Suprapubic skin (tissue), 4 donors: ENCODE measurements around the gene RAI2.

Source experiments
- POLR2A ChIP-seq, 2 donors: fragments of 450-650 bp; IDR thresholded peaks; one replicate each; pipeline ENCODE4 v1.6.1; 2017; ENCODE audit warnings: antibody characterized with exemption in 2 of 2, mild to moderate bottlenecking in 2 of 2, moderate library complexity in 2 of 2
- POLR2AphosphoS5 ChIP-seq, 3 donors: sonication (generic); formaldehyde crosslinking; IDR thresholded peaks; one replicate each; pipeline ENCODE4 v1.6.1; 2017; ENCODE audit warnings: antibody characterized with exemption in 3 of 3
- TF ChIP-seq, protein P1 (sequence below), 2 donors: fragments of 200-600 bp in 1 of 2; fragments of 450-650 bp in 1 of 2; sonication (generic) in 1 of 2; IDR thresholded peaks; one replicate each; pipeline ENCODE4 v1.5.1; 2016 to 2019; ENCODE audit warnings: antibody characterized with exemption in 2 of 2, mild to moderate bottlenecking in 1 of 2, moderate library complexity in 1 of 2

DNA sequence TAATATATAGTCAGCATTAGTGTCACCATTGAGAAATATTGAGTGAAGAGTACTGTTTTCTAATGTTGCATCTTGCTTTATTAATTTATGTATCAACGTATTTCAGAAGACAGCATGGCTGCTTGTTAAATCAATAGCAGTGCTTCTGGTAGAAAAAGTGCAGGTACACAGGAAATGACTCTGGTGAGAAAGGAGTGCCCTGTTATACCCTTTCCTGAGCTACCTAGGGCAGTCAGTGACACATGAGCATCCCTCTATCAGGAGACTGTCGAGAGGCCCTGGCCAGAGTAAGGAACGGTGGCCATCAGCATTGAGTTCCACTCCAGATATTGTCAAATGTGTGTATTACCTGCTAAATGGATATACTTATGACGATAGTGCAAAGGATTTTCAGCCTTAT is 81.7 kb downstream of the RAI2 start:
- TF ChIP-seq, protein P1, sequence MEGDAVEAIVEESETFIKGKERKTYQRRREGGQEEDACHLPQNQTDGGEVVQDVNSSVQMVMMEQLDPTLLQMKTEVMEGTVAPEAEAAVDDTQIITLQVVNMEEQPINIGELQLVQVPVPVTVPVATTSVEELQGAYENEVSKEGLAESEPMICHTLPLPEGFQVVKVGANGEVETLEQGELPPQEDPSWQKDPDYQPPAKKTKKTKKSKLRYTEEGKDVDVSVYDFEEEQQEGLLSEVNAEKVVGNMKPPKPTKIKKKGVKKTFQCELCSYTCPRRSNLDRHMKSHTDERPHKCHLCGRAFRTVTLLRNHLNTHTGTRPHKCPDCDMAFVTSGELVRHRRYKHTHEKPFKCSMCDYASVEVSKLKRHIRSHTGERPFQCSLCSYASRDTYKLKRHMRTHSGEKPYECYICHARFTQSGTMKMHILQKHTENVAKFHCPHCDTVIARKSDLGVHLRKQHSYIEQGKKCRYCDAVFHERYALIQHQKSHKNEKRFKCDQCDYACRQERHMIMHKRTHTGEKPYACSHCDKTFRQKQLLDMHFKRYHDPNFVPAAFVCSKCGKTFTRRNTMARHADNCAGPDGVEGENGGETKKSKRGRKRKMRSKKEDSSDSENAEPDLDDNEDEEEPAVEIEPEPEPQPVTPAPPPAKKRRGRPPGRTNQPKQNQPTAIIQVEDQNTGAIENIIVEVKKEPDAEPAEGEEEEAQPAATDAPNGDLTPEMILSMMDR (IDR thresholded peaks at IDR 0.05): no peak
- no peak for TF ChIP-seq POLR2A (IDR thresholded peaks at IDR 0.05)
- no peak for TF ChIP-seq POLR2AphosphoS5 (IDR thresholded peaks at IDR 0.05)
